Activated gamma-delta T cell treated with anti-CD3 and anti-CD28 coated beads, Interleukin-2, amount 50 U/mL, for 16 hours (primary cell): ENCODE results near the gene TMPRSS3.

Source experiments
- DNase-seq: peaks from one replicate; pipeline ENCODE4 v3.0.0-alpha.2; 2020; ENCODE audit warnings: low read depth

Gene TMPRSS3

DNA sequence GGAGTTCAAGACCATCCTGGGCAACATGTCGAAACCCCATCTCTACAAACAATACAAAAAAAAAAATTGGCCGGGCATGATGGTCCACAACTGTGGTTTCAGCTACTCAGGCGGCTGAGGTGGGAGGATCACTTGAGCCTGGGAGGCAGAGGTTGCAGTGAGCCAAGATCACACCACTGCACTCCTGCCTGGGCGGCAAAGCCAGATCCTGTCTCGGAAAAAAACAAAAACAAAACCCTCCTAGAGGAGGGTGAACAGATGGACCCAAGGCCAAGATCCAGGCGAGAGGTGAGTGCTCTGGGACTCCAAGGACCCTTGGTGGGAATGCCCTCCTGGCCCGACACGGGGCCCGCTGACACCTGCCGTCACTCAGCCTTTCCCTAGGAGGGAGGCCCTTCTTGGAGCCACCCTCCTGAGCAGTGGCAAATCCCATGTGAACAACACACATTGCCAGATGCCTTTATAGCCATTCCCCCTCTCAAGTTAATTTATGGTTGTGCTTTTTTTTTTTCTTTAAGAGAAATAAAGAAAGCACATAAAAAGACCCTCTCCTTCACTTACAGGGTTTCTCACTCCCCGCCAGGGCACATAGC, 45.4 kb downstream of the TMPRSS3 start:
- DNase-seq = no peak

DNA sequence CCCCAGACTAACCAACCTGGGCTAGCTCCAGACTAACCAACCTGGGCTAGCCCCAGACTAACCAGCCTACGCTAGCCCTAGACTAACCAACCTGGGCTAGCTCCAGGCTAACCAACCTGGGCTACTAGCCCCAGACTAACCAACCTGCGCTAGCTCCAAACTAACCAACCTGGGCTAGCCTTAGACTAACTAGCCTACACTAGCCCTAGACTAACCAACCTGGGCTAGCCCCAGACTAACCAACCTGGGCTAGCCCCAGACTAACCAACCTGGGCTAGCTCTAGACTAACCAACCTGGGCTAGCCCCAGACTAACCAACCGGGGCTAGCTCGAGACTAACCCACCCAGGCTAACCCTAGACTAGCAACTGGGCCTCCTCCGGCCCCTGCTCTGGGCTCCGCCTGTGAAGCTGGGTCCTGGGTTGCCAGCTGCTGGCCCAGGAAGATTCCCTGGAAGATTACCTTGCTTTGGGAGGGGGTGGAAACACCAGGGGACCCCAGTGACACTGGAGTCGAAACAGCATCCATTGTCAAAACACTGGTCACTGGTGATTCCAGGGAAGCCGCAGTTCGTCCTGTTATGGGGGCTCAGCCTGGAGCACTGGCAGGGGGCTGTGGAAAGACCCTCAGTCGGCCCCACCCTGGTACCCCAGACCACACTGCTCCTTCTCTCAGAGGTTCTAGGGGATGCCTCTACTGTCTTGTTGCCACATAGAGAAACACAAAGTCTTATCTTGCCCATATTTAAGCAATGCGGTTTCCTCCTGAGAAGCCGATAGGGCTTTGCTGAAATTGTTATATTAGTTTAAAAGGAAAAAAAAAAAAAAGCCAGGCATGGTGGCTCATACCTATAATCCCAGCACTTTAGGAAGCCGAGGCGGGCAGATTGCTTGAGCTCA, 46.2 kb downstream of the TMPRSS3 start:
- DNase-seq = no peak

DNA sequence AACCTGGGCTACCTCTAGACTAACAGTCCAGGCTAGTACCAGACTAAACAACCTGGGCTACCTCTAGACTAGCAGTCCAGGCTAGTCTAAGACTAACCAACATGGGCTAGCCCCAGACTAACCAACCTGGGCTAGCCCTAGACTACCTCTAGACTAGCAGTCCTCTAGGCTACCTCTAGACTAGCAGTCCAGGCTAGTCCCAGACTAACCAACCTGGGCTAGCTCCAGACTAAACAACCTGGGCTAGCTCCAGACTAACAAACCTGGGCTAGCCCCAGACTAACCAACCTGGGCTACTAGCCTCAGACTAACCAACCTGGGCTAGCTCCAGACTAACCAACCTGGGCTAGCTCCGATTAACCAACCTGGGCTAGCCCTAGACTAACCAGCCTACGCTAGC, 47.1 kb downstream of the TMPRSS3 start:
- no peak for DNase-seq

DNA sequence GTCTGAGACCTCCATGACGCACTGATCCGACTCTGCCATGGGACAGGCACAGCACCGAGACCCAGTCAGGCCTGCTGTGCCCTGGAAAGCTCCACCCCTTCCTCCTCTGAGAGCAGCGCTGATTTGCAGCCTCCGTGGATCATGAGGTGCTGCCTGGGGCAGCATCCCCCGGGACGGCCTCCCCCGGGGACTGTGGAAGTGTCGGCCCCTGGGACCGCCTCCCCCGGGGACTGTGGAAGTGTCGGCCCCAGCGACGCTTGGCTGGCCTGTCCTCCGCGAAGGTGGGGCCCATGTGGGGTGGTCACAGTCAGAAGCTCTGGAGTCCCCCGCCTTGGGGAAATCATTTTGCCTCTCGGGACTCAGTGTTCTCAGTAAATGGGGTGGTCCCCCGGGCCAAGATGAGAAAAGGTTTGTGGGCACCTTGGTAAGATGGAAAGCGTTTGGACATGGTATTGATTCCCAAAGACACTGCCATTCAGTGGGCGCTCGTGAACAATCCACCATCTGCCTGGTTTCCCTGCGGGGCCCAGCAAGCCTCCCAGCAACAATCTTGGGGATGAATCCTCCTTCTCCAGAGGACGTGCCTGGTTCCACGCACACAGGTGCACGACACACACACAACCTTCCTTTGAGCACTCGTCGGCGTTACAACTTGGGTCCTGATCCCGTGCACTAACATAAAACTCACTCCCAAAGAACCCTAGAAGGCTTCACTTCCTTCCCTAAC, 48.1 kb downstream of the TMPRSS3 start:
- DNase-seq = no peak

DNA sequence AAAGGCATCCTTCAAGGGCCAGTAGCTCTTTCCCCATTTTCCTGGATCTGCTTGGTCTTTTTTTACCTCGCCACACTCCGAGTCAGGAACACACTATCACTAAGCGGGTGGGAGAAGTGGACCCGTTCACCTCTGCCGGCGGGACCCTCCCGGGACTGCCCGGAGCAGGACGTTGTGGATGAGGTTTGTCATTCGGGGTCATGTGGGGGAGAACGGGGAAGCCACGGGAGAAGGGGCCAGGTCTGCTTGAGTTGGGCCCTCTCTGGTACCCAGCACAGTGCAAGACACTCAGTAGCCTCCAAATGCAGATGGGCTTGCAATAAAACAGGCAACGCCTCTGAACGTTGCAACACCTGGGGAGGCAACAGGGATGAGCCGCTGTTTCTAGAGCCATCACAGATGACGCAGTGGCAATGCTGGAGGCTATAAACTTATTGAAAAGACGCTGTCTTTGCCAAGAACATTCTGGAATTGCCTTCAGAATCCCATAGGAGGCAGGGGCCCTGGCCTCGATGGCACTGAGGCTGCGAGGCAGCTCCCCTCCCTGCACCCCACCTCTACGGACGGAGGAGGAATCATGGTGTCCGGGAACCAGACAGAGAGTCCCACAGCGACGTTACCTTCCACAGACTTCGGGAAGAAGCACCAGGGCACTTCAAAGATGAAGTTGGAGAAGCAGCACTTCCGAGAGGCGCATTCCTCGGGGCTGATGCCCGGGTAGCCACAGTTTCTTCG, 48.8 kb downstream of the TMPRSS3 start:
- DNase-seq = no peak

DNA sequence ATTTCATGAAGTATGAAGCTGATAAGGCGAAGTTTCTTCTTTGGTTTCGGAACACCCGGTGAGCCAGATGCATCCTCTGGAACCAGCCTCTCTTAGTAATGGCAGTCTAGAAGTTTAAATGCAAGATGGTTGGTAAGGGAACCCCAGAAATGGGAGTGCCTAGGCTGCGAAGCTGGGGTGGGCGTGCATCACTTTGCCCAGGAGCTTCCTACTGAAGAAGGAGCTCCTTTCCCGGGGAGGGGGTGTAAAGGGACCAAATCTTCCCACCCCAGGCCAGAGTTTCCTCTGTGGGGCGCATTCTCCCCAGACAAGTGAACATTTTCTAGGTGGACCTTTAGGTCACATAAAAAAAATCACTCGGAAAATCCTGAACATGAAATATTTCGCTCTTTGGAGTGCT, 49.4 kb downstream of the TMPRSS3 start:
- DNase-seq = no peak

DNA sequence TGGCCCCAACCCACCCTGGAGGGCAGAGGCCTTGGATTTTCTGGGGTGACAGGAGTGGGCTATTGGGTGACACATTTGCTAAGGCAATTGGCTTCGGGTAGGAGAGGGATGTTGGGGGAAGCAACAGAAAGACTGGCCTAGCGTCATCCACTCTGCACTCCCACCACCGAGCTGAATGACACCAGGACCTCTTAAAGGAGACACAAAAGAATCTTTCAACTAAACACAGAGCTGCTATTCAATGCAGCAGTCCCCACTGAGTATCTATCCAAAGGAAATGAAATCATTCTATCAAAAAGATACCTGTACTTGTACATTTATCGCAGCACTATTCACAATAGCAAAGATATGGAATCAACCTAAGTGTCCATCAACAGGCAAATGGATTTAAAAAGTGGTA, 51.2 kb downstream of the TMPRSS3 start:
- no peak for DNase-seq

DNA sequence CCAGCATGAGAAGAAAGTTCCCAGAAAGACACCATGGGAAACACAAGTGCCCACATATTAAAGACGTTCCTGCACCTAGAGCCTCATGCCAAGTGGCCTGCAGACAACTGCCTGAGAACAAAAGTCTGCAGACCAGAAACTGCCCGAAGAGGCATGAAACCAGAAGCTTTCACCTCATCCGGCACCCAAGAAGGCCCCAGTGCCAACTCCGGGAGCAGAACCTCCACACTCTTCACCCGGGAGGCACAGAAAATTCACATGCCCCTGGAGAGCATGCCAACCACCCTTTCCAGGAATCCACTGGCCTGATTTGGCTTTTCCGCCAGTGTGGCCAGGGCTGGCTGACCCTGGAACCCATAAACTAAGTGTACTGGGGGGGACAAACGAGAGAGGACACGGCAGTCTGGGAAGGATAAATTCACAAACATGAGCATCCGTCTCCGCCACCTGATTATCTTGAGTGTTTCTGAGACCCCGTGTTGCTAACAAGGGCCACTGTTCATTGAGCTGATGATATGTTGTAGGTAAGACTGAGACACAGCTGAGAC, 51.8 kb downstream of the TMPRSS3 start:
- no peak for DNase-seq

DNA sequence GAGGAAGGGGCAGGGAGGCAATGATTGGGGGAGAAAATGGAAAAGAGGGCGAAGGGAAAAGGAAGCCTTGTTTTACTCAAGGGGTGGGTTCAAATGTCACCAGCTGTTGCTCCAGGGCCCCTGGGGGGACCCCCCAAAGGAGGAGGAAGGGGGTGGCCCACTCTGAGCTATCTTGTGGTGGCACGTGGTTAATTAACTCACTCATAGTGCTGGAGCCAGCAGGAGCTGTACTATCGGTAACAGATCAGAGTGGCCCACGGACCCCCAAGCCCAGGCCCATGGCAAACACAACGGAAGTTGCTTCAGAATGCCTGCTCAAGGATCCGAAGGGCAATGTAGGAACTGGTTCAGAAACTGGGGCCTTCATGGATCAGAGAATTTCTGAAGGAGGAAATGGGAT, 52.3 kb downstream of the TMPRSS3 start:
- no peak for DNase-seq

DNA sequence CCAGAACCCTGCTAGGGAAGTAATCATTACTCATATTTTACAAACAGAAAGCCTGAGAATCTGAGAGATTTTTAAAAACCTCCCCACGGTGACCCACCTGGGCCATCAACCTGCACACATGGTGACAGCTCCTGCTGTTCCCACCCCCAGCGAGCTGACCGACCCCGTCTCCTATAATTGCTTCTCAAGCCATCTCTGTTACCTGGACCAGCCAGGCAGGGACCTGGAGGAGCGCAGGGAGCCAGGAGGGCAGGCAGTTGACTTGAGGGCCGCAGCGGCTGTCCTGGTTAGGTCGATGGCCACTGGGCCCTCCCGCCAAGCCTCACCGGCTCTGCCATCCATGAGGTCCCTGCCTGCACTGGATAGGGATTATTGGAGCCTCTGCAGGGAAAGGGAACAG, 52.8 kb downstream of the TMPRSS3 start:
- no peak for DNase-seq

DNA sequence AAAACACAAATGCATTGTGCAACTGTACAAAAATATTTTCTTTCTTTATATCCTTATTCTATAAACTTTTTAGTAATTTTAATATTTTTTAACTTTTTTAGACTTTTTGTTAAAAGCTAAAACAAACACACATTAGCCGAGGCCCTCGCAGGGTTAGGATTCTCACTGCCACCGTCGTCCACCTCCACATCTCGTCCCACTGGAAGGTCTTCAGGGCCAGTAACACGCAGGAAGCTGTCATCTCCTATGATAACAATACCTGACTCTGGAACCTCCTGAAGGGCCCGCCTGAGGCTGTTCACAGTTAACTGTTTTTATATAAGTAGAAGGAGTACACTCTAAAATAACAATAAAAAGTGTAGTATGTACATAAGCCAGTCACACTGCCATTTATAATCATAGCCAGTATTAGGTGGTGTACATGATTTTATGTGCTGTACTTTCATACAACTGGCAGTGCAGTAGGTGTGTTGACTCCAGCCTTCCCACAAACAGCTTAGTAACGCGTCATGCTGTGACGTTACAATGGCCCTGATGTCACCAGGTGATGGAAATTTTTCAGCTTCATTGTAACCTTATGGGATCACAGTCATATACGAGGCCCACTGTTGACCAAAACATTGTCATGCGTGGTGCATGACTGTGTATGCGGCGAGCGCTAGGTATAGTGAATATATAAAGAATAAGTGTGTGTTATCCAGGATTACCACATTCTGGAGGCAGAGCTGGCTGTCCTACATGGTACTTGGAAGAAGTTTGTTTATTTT, 53.9 kb downstream of the TMPRSS3 start:
- DNase-seq = no peak

DNA sequence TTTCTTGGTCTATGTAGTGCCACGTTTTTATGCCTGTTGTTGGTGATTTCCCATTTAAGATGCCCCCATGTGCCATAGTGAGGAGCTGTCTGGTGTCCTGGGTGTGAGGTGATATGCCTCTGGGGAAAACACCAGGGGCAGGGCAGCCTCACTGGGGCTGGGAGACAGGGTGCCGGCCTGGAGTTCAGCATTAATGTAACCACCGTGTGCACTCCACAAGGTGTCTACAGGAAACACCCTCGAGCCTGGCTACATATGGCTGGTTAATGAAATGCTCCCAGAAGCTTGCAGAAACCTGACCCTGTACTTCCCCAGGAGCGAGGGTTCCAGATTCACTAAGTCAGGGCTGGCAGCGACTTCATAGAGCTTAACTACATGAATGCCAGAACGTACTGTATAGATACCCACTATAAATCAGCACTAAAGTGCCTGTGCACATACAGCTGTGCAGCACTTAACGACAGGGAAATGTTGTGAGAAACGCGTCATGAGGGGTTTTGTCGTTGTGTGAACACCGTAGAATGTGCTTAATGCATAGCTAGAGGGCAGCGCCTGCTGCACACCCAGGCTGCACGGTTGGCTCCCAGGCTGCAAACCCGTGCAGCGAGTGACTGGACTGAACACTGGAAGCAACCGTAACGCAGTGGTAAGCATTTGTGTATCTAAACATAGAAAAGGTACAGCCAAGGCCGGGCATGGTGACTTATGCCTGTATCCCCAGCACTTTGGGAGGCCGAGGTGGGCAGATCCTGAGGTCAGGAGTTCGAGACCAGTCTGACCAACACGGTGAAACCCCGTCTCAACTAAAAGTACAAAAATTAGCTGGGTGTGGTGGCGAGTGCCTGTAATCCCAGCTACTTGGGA, 55.4 kb downstream of the TMPRSS3 start:
- DNase-seq = no peak

DNA sequence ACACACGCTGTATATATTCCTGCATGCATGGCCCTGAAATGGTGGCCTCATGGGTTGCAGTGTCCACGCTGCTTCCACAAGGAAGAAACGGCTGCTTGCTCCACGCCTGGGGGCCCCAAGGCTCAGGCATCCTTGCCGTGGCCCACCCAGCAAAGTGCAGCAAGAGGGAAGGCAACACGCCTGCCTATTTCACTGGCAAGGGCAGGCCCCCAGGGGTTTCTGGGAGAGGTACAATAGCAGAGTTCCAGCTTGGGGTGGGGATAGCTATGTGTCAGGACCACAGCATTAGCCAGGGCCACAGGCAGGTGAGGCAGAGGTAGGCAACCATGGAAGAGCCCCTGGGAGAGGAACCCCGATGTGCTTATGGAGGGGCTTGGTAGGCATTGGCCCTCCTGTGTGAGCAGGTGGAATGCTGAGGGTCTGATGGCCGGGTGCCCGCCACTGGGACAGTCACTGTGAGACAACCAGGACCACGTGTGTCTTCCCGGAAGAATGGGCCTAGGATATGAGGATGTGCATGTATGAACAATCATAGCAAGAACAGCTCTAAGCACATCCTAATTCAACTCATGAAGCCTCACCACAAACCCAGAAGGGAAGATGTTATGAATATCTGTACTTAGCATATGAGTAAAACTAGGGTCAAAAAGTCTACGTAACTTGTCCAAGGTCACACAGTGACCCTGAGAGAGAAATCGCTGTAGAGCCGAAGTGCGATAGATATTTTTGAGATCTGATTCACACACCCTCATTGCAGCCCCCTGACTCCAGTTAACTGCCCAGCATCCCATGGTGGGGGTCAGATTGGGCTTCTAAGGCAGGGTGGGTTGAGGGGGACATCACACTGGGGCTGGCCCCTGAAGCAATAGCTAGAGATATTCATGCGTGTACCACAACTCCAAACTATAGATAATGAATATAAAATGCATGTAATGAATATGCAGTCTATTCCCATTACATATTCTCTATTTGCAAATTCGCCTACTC, 56.8 kb downstream of the TMPRSS3 start:
- no peak for DNase-seq

DNA sequence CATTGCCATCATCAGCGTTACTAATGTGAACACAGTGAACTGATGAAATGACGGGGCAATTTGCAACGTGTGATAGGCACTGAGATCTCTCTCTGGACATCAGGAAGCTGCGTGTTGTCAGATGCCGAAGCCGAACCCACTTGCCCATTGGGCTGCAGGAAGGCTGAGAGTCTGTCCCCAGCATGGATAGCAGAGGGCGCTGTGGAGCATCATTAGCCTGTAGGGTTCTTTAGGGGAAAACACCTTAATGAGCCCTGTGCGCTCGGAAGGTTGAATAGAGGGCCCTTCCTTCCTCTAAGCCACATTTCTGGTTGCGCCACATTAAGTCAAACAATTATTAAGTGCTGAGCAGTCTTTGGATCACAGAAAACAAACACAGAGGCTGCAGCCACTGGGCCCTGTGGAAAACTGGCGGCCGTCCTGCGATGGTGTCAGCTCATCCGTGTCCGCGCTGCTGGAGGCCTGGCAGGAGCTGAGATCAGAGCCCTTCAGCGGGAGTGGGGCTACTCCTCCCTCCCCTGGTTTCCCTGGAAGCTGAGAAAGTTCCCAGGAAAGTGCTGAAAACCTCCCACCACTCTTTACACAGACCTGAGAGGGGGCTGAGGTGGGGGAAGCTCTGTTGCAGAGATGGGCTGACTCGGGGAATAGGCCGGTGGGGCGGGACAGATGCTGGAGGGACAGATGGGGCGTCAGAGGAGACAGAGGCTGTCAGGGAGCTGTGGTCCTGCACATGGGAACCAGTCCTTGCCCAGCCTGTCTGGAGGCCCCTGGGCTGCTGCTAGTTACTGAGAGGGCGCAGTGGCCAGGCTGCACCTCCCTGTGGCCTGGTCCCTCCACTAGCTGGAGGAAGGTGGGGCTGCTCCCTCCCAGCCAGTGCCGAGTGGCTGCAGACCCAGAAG, 57.8 kb downstream of the TMPRSS3 start:
- peak; percentile 63 for DNase-seq

DNA sequence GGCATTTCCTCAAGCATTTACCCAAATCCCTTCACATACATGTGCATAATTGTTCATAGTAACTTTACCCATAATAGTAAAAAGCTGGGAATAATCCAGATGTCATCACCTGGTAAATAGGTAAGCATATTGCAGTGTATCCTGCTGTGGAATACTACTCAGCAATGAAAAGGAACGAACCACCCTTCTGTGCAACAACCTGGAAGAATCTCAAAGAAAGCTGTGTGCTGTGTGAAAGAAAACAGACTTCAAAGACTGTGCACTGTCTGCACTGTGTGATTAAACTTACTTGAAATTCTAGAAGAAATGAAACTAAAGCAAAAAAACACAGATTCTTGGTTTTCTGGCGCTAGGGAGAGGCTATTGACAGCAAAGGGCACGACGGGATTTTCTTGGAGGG, 58.6 kb downstream of the TMPRSS3 start:
- no peak for DNase-seq

DNA sequence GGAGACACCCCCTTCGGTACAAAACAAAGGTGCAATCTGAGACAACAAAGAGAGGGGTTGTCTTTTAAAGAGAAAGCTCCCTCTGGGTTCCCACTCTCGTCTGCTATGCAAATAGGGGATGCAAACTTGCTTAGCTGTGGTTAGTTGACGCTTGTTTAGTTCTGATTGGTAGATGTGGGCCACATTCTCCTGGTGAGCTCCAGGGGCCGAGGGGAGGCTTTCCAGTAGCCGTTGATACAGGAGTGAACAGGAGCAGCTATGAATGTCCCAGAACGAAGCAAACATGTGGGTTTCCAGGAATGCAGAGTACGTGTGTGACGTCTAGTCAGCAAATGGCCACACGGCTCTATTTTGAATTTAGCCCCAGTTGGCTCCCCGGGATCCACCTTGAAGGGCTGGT, 59.8 kb downstream of the TMPRSS3 start:
- no peak for DNase-seq

DNA sequence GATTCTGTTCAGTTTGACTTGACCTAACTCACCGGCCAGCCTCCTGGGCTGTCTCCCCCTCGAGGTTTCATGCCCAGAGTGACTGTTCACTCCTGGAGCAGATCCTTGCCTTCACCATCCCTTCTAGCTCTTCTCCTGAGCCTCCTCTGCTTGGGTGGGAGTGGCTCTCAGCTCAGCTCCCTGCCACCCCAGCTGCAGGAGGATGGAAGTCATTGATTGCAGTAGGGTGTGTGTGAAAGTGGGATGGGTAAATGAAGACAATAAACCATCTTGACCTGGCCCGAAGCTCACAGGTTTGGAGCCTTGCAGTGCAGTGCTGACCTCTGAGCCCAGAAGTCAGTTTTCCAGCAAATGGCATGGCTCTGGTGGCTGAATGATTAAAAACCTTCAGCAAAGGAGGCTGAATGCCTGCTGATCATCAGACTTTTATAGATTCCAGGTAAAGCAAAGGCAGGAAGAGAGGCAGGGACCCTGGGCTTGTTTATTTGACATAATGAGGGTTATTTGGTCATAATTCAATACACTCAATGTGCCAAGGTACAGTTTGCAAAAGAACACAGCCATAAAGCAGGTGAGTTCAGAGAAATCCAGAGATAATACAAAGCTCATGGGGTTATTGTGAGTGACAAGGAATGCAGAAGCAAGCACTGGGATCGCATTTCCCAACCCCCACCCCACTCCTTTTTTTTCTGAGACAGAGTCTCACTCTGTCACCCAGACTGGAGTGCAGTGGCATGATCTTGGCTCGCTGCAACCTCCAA, 63.1 kb downstream of the TMPRSS3 start:
- no peak for DNase-seq
